Mucosa of descending colon (tissue), 3 donors: ENCODE data around the gene MAGI1. TPM values are rescaled to one million over a fixed set of nuclear protein-coding genes. Genes with fewer than 3 reads are reported as not detected.
A peak's percentile ranks its signal among the peaks of the same experiment; 100 is the strongest.

Experiments
- ATAC-seq: fragments of 200-7000 bp; cut with Tn5 transposase; one replicate; pipeline ENCODE4 v1.9.1; 2020; ENCODE audit warnings: mild to moderate bottlenecking, moderate library complexity
- DNase-seq, 3 donors: peaks; one replicate each; pipeline ENCODE4 v3.0.0-alpha.2; 2020
- H3K36me3 ChIP-seq: fragments of 200-600 bp; one replicate; pipeline ENCODE4 v1.8.0; 2021; ENCODE audit warnings: low read depth, mild to moderate bottlenecking
- H3K4me1 ChIP-seq: fragments of 200-600 bp; one replicate; pipeline ENCODE4 v1.8.0; 2021; ENCODE audit warnings: low read depth, mild to moderate bottlenecking
- H3K4me3 ChIP-seq: fragments of 200-600 bp; one replicate; pipeline ENCODE4 v1.8.0; 2021; ENCODE audit warnings: mild to moderate bottlenecking
- H3K9me3 ChIP-seq: fragments of 200-600 bp; one replicate; pipeline ENCODE4 v1.8.0; 2021; ENCODE audit warnings: mild to moderate bottlenecking
- intact Hi-C, 2 donors: fragments of 100-400 bp; cut with DNase I in 1 of 2; cut with micrococcal nuclease in 1 of 2; formaldehyde crosslinking; loops; one replicate each; pipeline versions ENCODE4 v1.11.0 to v1.11.1; 2022; cut with DNase I, micrococcal nuclease
- total RNA-seq, 3 donors: library from RNA; stranded (reverse); fragmentation: NEBNext Ultra II Directional in 2 of 3; extraction: Animal tissue kit (Norgen Biotek cat#: 25700) in 2 of 3; gene quantifications; one replicate each; pipeline versions ENCODE4 v1.2.1 to v1.2.4, GENCODE V29; 2021 to 2023
- TF ChIP-seq, protein P1 (sequence below): fragments of 200-600 bp; IDR thresholded peaks from one replicate; pipeline ENCODE4 v1.8.0; 2022; ENCODE audit warnings: antibody characterized with exemption, mild to moderate bottlenecking
- donor health status: DM: no; HTN: no; CAD: no; lungs with moderate emphysema.
- donor health status: DM: no; HTN: no; CAD: no.
- donor health status: DM: no; HTN: yes; CAD: no.

Gene MAGI1
- total RNA-seq, 3 donors from 2014 or later = 41.9 to 59.6 (median 45.6) TPM

DNA sequence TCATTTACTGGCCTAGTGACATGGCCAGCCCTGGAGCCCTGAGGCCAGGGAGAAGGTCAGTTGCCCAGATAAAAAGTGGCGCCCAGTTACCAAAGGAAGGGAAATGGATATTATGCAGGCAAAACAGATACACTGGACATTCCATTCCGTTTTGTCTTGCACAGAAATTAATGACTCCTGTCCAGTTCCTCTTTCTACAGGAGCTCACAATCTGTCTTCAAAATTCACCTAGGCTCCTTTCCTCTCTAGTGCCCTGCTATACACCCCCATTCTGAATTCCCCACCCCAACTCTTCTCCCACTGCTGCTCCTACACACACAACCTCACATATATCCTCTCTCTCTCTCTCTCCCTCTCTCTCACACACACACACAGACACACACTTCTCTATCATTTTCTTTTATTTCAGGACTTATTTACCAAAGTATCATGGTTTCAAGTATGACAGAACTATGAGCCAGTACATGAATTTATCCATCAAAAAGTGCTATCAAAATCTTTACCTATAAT, 229.0 kb downstream of the MAGI1 start:
- Histone ChIP-seq H3K4me3 (no peak overlapping the region), H3K36me3 (no peaks in the 10 kb centered on the region), H3K9me3 (no peaks in the 10 kb centered on the region), H3K4me1 (no peaks in the 10 kb centered on the region)
- TF ChIP-seq, protein P1, sequence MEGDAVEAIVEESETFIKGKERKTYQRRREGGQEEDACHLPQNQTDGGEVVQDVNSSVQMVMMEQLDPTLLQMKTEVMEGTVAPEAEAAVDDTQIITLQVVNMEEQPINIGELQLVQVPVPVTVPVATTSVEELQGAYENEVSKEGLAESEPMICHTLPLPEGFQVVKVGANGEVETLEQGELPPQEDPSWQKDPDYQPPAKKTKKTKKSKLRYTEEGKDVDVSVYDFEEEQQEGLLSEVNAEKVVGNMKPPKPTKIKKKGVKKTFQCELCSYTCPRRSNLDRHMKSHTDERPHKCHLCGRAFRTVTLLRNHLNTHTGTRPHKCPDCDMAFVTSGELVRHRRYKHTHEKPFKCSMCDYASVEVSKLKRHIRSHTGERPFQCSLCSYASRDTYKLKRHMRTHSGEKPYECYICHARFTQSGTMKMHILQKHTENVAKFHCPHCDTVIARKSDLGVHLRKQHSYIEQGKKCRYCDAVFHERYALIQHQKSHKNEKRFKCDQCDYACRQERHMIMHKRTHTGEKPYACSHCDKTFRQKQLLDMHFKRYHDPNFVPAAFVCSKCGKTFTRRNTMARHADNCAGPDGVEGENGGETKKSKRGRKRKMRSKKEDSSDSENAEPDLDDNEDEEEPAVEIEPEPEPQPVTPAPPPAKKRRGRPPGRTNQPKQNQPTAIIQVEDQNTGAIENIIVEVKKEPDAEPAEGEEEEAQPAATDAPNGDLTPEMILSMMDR = no peak
- DNase-seq = no peak
- intact Hi-C loops = no loop called here
- ATAC-seq = no peak

DNA sequence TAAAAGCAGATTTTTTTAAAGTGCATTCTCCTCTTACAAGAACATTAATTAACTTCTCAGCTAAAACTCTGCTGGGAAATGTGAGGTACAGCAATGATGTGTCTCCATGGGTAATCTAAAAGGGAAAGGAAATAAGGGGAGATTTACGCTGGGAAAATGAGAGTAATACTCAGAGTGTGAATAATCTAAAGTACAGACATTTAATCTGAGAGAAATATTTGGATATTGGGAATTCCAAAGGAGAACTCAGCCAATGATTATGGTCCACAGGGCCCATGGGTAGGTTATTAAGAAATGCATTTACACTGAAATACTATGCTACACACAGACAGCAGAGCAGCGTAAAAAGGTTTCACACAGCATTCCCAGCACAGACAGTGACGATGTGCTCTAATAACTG, 229.9 kb downstream of the MAGI1 start:
- Histone ChIP-seq H3K4me3 (no peak overlapping the region), H3K36me3 (no peaks in the 10 kb centered on the region), H3K4me1 (no peaks in the 10 kb centered on the region), H3K9me3 (no peaks in the 10 kb centered on the region)
- intact Hi-C loops = no loop called here
- no peak for ATAC-seq
- TF ChIP-seq, protein P1 = no peak
- DNase-seq = no peak

DNA sequence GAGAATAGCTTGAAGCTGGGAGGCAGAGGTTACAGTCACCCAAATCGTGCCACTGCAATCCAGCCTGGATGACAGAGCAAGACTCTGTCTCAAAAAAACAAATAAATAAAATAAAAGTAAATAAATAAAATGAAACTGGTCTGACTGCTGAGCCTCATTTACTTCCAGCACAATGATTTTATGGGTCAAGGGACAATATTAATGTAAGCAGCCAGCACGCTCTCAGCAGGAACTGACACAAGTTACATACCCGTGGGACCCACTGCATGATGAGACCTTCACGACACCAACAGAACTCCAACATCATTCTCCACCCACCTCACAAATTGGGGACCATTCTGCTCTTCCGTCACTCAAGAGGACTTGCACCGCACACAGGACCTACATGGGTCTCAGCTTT, 230.3 kb downstream of the MAGI1 start:
- DNase-seq = no peak
- Histone ChIP-seq H3K9me3 (no peaks in the 10 kb centered on the region), H3K36me3 (no peaks in the 10 kb centered on the region), H3K4me1 (no peaks in the 10 kb centered on the region), H3K4me3 (no peak overlapping the region)
- TF ChIP-seq, protein P1 = no peak
- ATAC-seq = peak; percentile 38
- intact Hi-C loops = no loop called here

DNA sequence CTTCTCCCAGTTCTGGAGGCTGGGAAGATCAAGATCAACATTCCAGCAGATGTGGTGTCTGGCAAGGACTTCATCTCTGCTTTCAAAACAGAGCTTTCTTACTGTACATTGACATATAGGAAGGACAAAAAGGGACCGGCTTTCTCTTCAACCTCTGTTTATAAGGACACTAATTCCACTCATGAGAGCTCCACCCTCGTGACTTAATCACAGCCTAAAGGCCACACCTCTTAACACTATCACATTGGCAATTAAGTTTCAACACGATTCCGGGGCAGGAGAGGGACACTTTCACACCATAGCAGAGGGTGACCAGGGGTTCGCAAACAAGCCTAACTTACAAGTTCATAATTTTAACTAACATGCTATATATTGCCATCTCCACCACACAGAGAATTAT, 231.5 kb downstream of the MAGI1 start:
- TF ChIP-seq, protein P1 = no peak
- no peak overlapping the region for H3K4me3 ChIP-seq
- ATAC-seq = peak; percentile 54
- intact Hi-C loops = no loop called here
- H3K4me1 ChIP-seq = no peaks in the 10 kb centered on the region
- no peaks in the 10 kb centered on the region for H3K9me3 ChIP-seq
- no peaks in the 10 kb centered on the region for H3K36me3 ChIP-seq
- DNase-seq = no peak

DNA sequence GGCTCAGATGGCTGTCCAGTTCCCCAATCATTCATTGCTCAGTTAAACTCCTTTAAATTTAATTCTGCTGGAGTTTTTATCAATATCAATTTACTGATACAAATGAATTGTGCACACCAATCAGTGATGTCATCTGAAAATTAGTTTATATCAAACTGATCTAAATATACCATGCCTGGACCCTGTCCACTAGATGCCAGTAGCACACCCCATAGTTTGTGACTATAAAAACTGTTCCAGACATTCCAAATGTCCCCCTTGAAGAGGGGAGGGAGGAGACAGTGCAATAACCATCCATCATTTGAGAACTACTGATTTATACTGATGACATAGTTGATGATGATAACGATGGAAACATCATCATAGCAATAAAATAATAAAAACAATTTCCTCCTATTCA, 232.1 kb downstream of the MAGI1 start:
- no peak for DNase-seq
- H3K9me3 ChIP-seq = no peaks in the 10 kb centered on the region
- TF ChIP-seq, protein P1 = no peak
- H3K36me3 ChIP-seq = no peaks in the 10 kb centered on the region
- H3K4me3 ChIP-seq = no peak overlapping the region
- no peaks in the 10 kb centered on the region for H3K4me1 ChIP-seq
- intact Hi-C loops = no loop called here
- peak; percentile 36 for ATAC-seq

DNA sequence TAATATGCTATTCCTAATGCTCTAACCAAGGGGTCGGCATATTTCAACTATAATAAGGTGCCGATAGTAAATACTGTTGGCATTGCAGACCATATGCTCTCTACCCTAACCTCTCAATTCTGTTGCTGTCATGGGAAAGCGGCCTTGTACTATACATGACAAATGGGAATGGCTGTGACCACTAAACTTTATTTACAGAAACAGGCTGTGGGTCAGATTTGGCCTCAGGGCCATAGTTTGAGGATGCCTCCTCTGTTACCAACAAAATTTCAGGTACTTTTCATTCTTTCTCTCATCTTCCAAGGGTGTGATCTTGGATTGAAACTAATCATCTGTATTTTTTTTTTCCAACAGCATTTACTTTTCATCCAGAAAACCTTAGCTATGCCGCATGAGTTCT, 242.0 kb downstream of the MAGI1 start:
- TF ChIP-seq, protein P1 = no peak
- intact Hi-C loops = no loop called here
- peaks cover 3% of the 10 kb centered on the region for H3K4me1 ChIP-seq
- H3K36me3 ChIP-seq = no peaks in the 10 kb centered on the region
- ATAC-seq (no peak), DNase-seq (no peak)
- no peaks in the 10 kb centered on the region for H3K9me3 ChIP-seq
- H3K4me3 ChIP-seq = no peak overlapping the region
